A673 (cell line): ENCODE measurements around the gene COG6. TPM values are rescaled to one million over a fixed set of nuclear protein-coding genes. Genes with fewer than 3 reads are reported as not detected.
A peak's percentile ranks its signal among the peaks of the same experiment; 100 is the strongest.

Experiments used
- BruUV-seq: library from RNA; stranded (reverse); fragments of 400-500 nt; replicated peaks from 2 replicates; lab custom pipeline; 2021; lab: Mats Ljungman, UMichigan
- CTCF ChIA-PET: fragments of 300-600 bp; sonication (Branson Sonifier 250); formaldehyde crosslinking; loops from one replicate; lab custom pipeline; 2022; ENCODE audit warnings: antibody characterized with exemption; lab: Charles Lee
- POLR2A ChIA-PET: fragments of 300-600 bp; sonication (Branson Sonifier 250); formaldehyde crosslinking; loops from one replicate; lab custom pipeline; 2022; ENCODE audit warnings: antibody characterized with exemption; ENCODE audit not compliant: low non-redundant PET; lab: Charles Lee
- DNase-seq: peaks from one replicate; pipeline ENCODE4 v3.0.0-alpha.2; 2015; ENCODE audit warnings: low spot score
- H3K27ac ChIP-seq: fragments of 200-600 bp; sonication (generic); 2 replicates; pipeline ENCODE4 v1.5.1; 2016; ENCODE audit warnings: mixed run types, low read depth, mild to moderate bottlenecking, mixed read lengths, antibody characterized with exemption, low read length; ENCODE audit not compliant: poor library complexity, severe bottlenecking
- H3K27me3 ChIP-seq: fragments of 200-600 bp; sonication (generic); replicated peaks from 2 replicates; pipeline ENCODE4 v1.6.1; 2017; ENCODE audit warnings: mixed run types, low read depth, mild to moderate bottlenecking, mixed read lengths, antibody characterized with exemption, low read length; ENCODE audit not compliant: insufficient read depth, poor library complexity
- H3K36me3 ChIP-seq: fragments of 200-600 bp; sonication (generic); 2 replicates; pipeline ENCODE4 v1.6.1; 2016; ENCODE audit warnings: mixed run types, mild to moderate bottlenecking, mixed read lengths, antibody characterized with exemption, low read length; ENCODE audit not compliant: insufficient read depth, poor library complexity, severe bottlenecking
- H3K4me1 ChIP-seq: fragments of 200-600 bp; sonication (generic); 2 replicates; pipeline ENCODE4 v1.6.1; 2017; ENCODE audit warnings: mixed run types, mild to moderate bottlenecking, mixed read lengths, antibody characterized with exemption, low read length; ENCODE audit not compliant: insufficient read depth, poor library complexity, severe bottlenecking
- H3K4me3 ChIP-seq: fragments of 200-600 bp; sonication (generic); 2 replicates; pipeline ENCODE4 v1.5.1; 2016; ENCODE audit warnings: low read depth, mixed run types, mild to moderate bottlenecking, mixed read lengths, low read length; ENCODE audit not compliant: poor library complexity, severe bottlenecking
- H3K9me3 ChIP-seq: fragments of 200-600 bp; sonication (generic); 2 replicates; pipeline ENCODE4 v1.6.1; 2016; ENCODE audit warnings: mixed run types, low read depth, mild to moderate bottlenecking, mixed read lengths, antibody characterized with exemption, low read length; ENCODE audit not compliant: poor library complexity, severe bottlenecking
- EZH2 ChIP-seq: fragments of 200-600 bp; sonication (generic); IDR thresholded peaks from 2 replicates; pipeline ENCODE4 v1.6.1; 2017; ENCODE audit warnings: borderline replicate concordance, low read depth, mild to moderate bottlenecking, mixed read lengths, antibody characterized with exemption, low read length; ENCODE audit not compliant: poor library complexity, severe bottlenecking
- intact Hi-C: fragments of 100-400 bp; cut with micrococcal nuclease; formaldehyde crosslinking; loops from one replicate; pipeline ENCODE4 v1.10.0; 2022; ENCODE audit not compliant: unreplicated experiment
- total RNA-seq: library from RNA; stranded (reverse); gene quantifications from 2 replicates; pipeline ENCODE4 v1.2.3, GENCODE V29; 2021
- TF ChIP-seq, protein P1 (sequence below): fragments of 300-800, 200-600 bp; sonication (generic); conservative IDR thresholded peaks from 2 replicates; pipeline ENCODE4 v1.5.1; 2017; ENCODE audit warnings: low read depth, mild to moderate bottlenecking, antibody characterized with exemption, low read length, moderate library complexity, mixed read lengths

The COG6 gene
- total RNA-seq, 1 experiment from 2014 or later = 33.6 TPM

DNA sequence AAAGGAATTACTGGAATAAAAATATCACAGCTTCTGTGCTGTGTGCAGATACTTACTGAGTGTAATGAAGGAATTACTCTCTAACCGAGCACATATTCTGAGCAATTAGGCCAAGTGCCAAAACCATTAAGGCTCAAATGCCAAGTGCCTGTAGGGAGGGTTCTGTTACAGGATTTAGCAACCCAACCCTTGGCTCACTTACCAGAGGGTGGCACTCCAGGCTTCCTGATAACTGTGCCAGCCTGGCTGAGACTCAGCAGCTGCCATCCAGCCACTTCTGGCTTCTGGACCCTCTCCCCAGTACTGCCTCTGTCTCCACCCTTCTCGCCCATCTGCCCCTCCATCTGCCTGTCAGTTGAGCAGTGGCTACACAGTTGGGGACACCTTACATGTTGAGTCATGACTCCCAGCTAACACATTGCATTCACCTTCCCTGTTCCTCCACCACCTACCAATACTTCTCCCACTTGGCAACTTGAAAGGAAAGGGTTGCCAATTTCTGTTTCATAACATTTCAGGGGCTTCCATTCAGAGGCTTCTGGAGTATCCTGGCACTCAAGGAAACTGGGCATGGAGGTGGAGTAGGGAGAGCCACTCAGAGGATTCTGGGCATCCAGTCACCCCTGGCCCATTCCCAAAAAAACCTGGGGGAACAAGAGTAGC is 110.5 kb downstream of the COG6 start:
- no peak overlapping the region for H3K27ac ChIP-seq
- intact Hi-C loops = loop anchor here (5.0 to 10.0 kb wide), 4 partner anchors 296 to 1011 kb away; no protein-coding TSS in a partner anchor
- TF ChIP-seq EZH2 = no peak
- TF ChIP-seq, protein P1, sequence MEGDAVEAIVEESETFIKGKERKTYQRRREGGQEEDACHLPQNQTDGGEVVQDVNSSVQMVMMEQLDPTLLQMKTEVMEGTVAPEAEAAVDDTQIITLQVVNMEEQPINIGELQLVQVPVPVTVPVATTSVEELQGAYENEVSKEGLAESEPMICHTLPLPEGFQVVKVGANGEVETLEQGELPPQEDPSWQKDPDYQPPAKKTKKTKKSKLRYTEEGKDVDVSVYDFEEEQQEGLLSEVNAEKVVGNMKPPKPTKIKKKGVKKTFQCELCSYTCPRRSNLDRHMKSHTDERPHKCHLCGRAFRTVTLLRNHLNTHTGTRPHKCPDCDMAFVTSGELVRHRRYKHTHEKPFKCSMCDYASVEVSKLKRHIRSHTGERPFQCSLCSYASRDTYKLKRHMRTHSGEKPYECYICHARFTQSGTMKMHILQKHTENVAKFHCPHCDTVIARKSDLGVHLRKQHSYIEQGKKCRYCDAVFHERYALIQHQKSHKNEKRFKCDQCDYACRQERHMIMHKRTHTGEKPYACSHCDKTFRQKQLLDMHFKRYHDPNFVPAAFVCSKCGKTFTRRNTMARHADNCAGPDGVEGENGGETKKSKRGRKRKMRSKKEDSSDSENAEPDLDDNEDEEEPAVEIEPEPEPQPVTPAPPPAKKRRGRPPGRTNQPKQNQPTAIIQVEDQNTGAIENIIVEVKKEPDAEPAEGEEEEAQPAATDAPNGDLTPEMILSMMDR = peak; percentile 73
- no peaks in the 10 kb centered on the region for H3K36me3 ChIP-seq
- CTCF ChIA-PET = interaction anchor here (1.4 kb wide), 1 partner anchor 1012 kb away, joined by 3 read pairs; no protein-coding TSS in a partner anchor
- peaks cover 33% of the 10 kb centered on the region for H3K4me1 ChIP-seq
- H3K27me3 ChIP-seq = no peaks in the 10 kb centered on the region
- H3K9me3 ChIP-seq = no peaks in the 10 kb centered on the region
- POLR2A ChIA-PET = no interaction called here
- BruUV-seq = no TSS peak
- no peak overlapping the region for H3K4me3 ChIP-seq
- peak; percentile 80 for DNase-seq

DNA sequence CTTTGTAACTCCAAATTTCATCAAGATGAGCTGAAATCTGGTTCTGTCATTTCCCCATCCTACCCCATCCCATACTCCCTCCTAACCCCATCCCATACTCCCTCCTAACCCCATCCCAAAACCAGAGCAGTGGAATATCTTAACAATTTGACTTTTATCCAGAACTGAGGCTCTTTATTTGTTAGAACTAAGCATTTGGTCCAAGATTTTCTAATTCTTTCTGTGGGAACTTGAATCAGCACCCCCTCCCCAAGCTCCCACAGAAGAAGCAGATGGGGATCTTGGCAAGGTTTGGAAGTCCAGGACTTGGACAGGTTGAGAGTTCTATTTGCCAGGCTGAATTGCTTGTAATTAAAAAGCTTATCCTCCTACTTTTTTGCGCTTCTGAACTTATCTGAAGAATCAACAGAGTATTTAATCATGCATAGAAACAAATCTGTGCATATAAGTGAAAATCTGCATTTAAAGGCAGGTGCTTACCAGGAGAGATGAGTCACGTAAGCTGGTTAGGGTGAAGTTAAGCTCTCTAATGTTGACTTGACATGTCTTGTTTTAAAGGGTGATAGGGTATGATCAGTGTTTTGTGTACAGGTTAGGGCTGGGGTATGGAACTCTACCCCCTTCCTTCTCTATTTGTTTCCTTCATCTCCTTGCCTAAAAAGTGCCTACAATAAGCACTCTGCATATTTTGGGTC is 111.1 kb downstream of the COG6 start:
- no peak overlapping the region for H3K4me3 ChIP-seq
- no peak for DNase-seq
- H3K36me3 ChIP-seq = no peaks in the 10 kb centered on the region
- H3K4me1 ChIP-seq = peaks cover 33% of the 10 kb centered on the region
- BruUV-seq = no TSS peak
- H3K9me3 ChIP-seq = no peaks in the 10 kb centered on the region
- CTCF ChIA-PET = interaction anchor here (1.4 kb wide), 1 partner anchor 1011 kb away, joined by 3 read pairs; no protein-coding TSS in a partner anchor
- TF ChIP-seq, protein P1 = no peak
- TF ChIP-seq EZH2 = no peak
- no peaks in the 10 kb centered on the region for H3K27me3 ChIP-seq
- no peak overlapping the region for H3K27ac ChIP-seq
- POLR2A ChIA-PET = interaction anchor here (0.6 kb wide), 1 partner anchor 815 kb away, joined by 3 read pairs; no protein-coding TSS in a partner anchor
- intact Hi-C loops = loop anchor here (5.0 to 10.0 kb wide), 4 partner anchors 296 to 1011 kb away; no protein-coding TSS in a partner anchor

DNA sequence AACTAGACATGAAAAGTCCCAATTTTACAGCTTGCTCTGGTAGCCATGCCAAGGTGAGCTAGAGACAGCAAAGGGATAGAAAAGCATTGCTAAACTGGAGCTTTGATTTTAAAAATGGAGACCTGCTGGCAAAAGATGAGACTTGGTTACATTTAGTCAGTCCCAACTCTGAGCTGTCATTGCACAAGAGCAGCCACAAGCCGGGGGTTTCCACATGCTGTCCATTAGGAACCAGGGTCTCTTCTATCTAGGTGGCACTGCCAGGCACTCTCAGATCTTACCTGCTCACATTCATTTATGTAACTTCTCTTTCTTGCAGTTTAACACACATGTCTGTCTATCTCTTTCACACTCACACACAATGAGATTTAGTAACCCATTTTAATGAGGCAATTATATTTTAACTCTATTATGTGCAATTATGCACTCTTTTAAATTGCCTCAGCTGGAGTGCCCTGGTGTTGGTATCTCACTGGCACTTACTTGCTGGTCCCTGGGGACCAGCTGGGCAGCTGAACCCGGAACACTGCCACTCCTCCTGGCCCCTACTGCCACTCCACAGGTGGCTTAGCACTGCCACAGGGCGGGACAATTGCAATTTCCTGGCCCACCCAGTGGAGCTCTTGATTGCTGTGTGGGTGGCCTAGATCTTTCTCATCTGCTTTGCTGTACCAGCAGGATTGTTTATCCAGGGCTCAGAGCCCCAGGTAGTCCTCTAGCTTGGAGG is 112.5 kb downstream of the COG6 start:
- Histone ChIP-seq H3K4me1 (peaks cover 33% of the 10 kb centered on the region), H3K36me3 (no peaks in the 10 kb centered on the region), H3K4me3 (no peak overlapping the region), H3K27me3 (no peaks in the 10 kb centered on the region), H3K27ac (no peak overlapping the region), H3K9me3 (no peaks in the 10 kb centered on the region)
- DNase-seq = peak; percentile 71
- no TSS peak for BruUV-seq
- CTCF ChIA-PET = interaction anchor here (0.6 kb wide), 1 partner anchor 1285 kb away, joined by 3 read pairs; no protein-coding TSS in a partner anchor
- POLR2A ChIA-PET = no interaction called here
- TF ChIP-seq, protein P1 = no peak
- no peak for TF ChIP-seq EZH2
- intact Hi-C loops = loop anchor here (5.0 to 10.0 kb wide), 4 partner anchors 294 to 1009 kb away; no protein-coding TSS in a partner anchor
